GM12878 (cell line): Measurements from ENCODE around the gene CTSW. TPM values are rescaled to one million over a fixed set of nuclear protein-coding genes. Genes with fewer than 3 reads are reported as not detected.
A peak's percentile ranks its signal among the peaks of the same experiment; 100 is the strongest.
"Not testable (repeated sequence)": the region's sequence is repeated elsewhere in the genome, so short reads cannot be mapped to it uniquely, and the experiment has no call there.

Experiments
- ATAC-seq: fragments of 200-7000 bp; cut with Tn5 transposase; 3 replicates; pipeline ENCODE4 v1.9.1; 2020; ENCODE audit warnings: mild to moderate bottlenecking, moderate library complexity
- BruUV-seq: library from RNA; stranded (reverse); fragments of 400-500 nt; replicated peaks from 2 replicates; lab custom pipeline; 2021; lab: Mats Ljungman, UMichigan
- CTCF ChIA-PET: fragments of 300-600 bp; sonication (Branson Sonifier 250); formaldehyde crosslinking; extraction: SDS; loops from one replicate; lab custom pipeline; 2021; ENCODE audit warnings: inconsistent platforms; lab: Yijun Ruan, JAX
- POLR2A ChIA-PET: fragments of 350-600 bp; formaldehyde crosslinking; extraction: SDS; loops from one replicate; lab custom pipeline; 2021; ENCODE audit warnings: inconsistent platforms; lab: Charles Lee
- RAD21 ChIA-PET: fragments of 300-600 bp; sonication (Branson Sonifier 250); formaldehyde crosslinking; loops from one replicate; lab custom pipeline; 2023; ENCODE audit warnings: antibody characterized with exemption; ENCODE audit not compliant: unreplicated experiment; lab: Charles Lee
- SMC1A ChIA-PET: fragments of 300-600 bp; sonication (Branson Sonifier 250); formaldehyde crosslinking; loops from one replicate; lab custom pipeline; 2023; ENCODE audit not compliant: unreplicated experiment, uncharacterized antibody; lab: Charles Lee
- DNase-seq: peaks from one replicate; pipeline ENCODE4 v3.0.0-alpha.2; 2011; ENCODE audit warnings: low read depth, low spot score
- FAIRE-seq: peaks from 3 replicates; lab custom pipeline; 2011; peaks lifted over from hg19 to GRCh38; lab: Jason Lieb, UNC
- H2AFZ ChIP-seq: 2 replicates; pipeline ENCODE4 v1.6.0; 2011; ENCODE audit warnings: low read depth, low read length, control low read depth; ENCODE audit not compliant: control insufficient read depth
- H3K27ac ChIP-seq: 2 replicates; pipeline ENCODE4 v1.5.1; 2011; ENCODE audit warnings: control low read depth; ENCODE audit not compliant: control insufficient read depth, insufficient read depth
- H3K27me3 ChIP-seq, 2 experiments: replicated peaks in 1 of 2; 2 replicates each; pipeline versions ENCODE4 v1.6.0 to v1.6.1; 2011; ENCODE audit warnings: low read length in 1 of 2; ENCODE audit not compliant: control insufficient read depth in 2 of 2, insufficient read depth in 2 of 2
- H3K36me3 ChIP-seq, 2 experiments: 2 replicates each; pipeline ENCODE4 v1.5.1; 2011; ENCODE audit warnings: low read length in 1 of 2; ENCODE audit not compliant: control insufficient read depth in 2 of 2, insufficient read depth in 2 of 2
- H3K4me1 ChIP-seq: 2 replicates; pipeline ENCODE4 v1.6.1; 2011; ENCODE audit warnings: mild to moderate bottlenecking, low read length, moderate library complexity, mixed read lengths; ENCODE audit not compliant: control insufficient read depth, insufficient read depth
- H3K4me2 ChIP-seq: 2 replicates; pipeline ENCODE4 v1.6.0; 2011; ENCODE audit warnings: control low read depth; ENCODE audit not compliant: control insufficient read depth, insufficient read depth
- H3K4me3 ChIP-seq: fragments of 200-600 bp; sonication (generic); 2 replicates; pipeline ENCODE4 v1.5.1; 2016
- H3K79me2 ChIP-seq: 2 replicates; pipeline ENCODE4 v1.6.0; 2011; ENCODE audit warnings: low read length; ENCODE audit not compliant: control insufficient read depth, insufficient read depth
- H3K9ac ChIP-seq: 2 replicates; pipeline ENCODE4 v1.8.0; 2011; ENCODE audit warnings: low read length, control low read depth, mixed read lengths; ENCODE audit not compliant: control insufficient read depth, insufficient read depth
- H3K9me3 ChIP-seq: replicated peaks from 3 replicates; pipeline ENCODE4 v1.5.1; 2011; ENCODE audit warnings: mild to moderate bottlenecking, low read length; ENCODE audit not compliant: control insufficient read depth, insufficient read depth
- H4K20me1 ChIP-seq: 2 replicates; pipeline ENCODE4 v1.6.0; 2011; ENCODE audit not compliant: control insufficient read depth, insufficient read depth
- BHLHE40 ChIP-seq, 2 experiments: fragments of 450-650 bp in 1 of 2; IDR thresholded peaks; 2 replicates each; pipeline ENCODE4 v1.6.1; 2011 to 2017; ENCODE audit warnings: low read depth in 2 of 2, borderline replicate concordance in 1 of 2, improper control_type of control experiment in 1 of 2, low read length in 1 of 2, mild to moderate bottlenecking in 1 of 2
- CREM ChIP-seq: IDR thresholded peaks from 2 replicates; pipeline ENCODE4 v1.6.1; 2014; ENCODE audit warnings: antibody characterized with exemption, low read depth
- NBN ChIP-seq: fragments of 450-650 bp; IDR thresholded peaks from 2 replicates; pipeline ENCODE4 v1.6.1; 2016
- NFYB ChIP-seq: IDR thresholded peaks from 2 replicates; pipeline ENCODE4 v1.6.1; 2011; ENCODE audit warnings: low read depth, mild to moderate bottlenecking, low read length, improper control_type of control experiment, moderate library complexity; ENCODE audit not compliant: insufficient read depth
- WGBS: methylation state at CpG from one replicate; pipeline ENCODE4 v1.1.6; 2016; ENCODE audit warnings: low lambda C conversion rate; ENCODE audit not compliant: insufficient replicate concordance, insufficient coverage; ENCODE audit errors: missing lambda C conversion rate; 5-methylcytosine and 5-hydroxymethylcytosine counted together
- in situ Hi-C: fragments of 300-500 bp; cut with MboI; formaldehyde crosslinking; loops from 9 replicates; pipeline ENCODE4 v1.14.3; 2018; ENCODE audit warnings: mixed read lengths
- intact Hi-C: fragments of 100-400 bp; cut with micrococcal nuclease; formaldehyde crosslinking; loops from one replicate; pipeline ENCODE4 v1.14.2; 2022; ENCODE audit not compliant: unreplicated experiment
- polyA plus RNA-seq, 11 experiments: library from polyadenylated mRNA; depleted of rRNA in 4 of 11; unstranded in 6 of 11; stranded (reverse) in 5 of 11; fragments of >200 nt; fragmentation: Nextera tagmentation in 4 of 11; fragmentation: Illumina TruSeq in 1 of 11; extraction: Ambion mirVana in 4 of 11; extraction: Trizol in 1 of 11; gene quantifications; 1 replicate in 1 of 11; 2 replicates in 10 of 11; pipeline versions ENCODE4 v1.2.1 to v1.2.3, GENCODE V29; 2011 to 2016; ENCODE audit warnings: inconsistent platforms in 2 of 11, missing spikeins in 2 of 11, low read depth in 1 of 11
- total RNA-seq, 4 experiments: library from RNA; depleted of rRNA in 3 of 4; stranded (reverse); fragments of >200 nt in 3 of 4; fragmentation: Illumina TruSeq in 1 of 4; extraction: Trizol in 1 of 4; gene quantifications; 2 replicates each; pipeline versions ENCODE4 v1.2.1 to v1.2.3, GENCODE V29; 2013 to 2021

Gene CTSW
- total and polyA plus RNA-seq, 10 of the 15 experiments (the other 5 are each of a cell fraction or from before 2014, with no cell fraction given), result 0.53 to 12.0 (median 1.7) TPM

GRCh38 chr11:65892137-65892540, 12.5 kb downstream of the CTSW start:
- ChIA-PET RAD21 (interaction anchor here (2.3 to 8.0 kb wide), 5 partner anchors 9 to 70 kb away, joined by 7 to 76 read pairs (median 18); partner anchors contain the start of genes CFL1, FOSL1 and MUS81), SMC1A (interaction anchor here (1.1 to 6.7 kb wide), 4 partner anchors 10 to 97 kb away, joined by 3 to 52 read pairs (median 20); partner anchors contain the start of genes CFL1 and MUS81), CTCF (interaction anchor here (0.6 to 9.2 kb wide), 14 partner anchors 7 to 181 kb away, joined by 3 to 146 read pairs (median 6); partner anchors contain the start of genes BANF1, CFL1, EIF1AD and FOSL1), POLR2A (interaction anchor here (1.3 to 7.4 kb wide), 9 partner anchors 10 to 253 kb away, joined by 3 to 155 read pairs (median 14); partner anchors contain the start of genes CFL1, FOSL1, MUS81 and SART1)
- H3K9me3 ChIP-seq, in situ Hi-C loops, DNase-seq, H3K27me3 ChIP-seq, H4K20me1 ChIP-seq, BruUV-seq, H3K36me3 ChIP-seq, H2AFZ ChIP-seq, FAIRE-seq: not testable (repeated sequence)
- Histone ChIP-seq H3K9ac (peak overlapping the region; percentile 94), H3K4me2 (peak overlapping the region; percentile 99), H3K4me1 (peaks cover 32% of the 10 kb centered on the region), H3K4me3 (peak overlapping the region; percentile 98), H3K79me2 (peaks cover 54% of the 10 kb centered on the region), H3K27ac (peak overlapping the region; percentile 90)
- intact Hi-C loops, result loop anchor here (5.0 to 10.0 kb wide), 2 partner anchors 35 to 243 kb away; no protein-coding TSS in a partner anchor
- ATAC-seq, result peak; percentile 5; the same call in 1 of the 3 replicates
- 8% methylated on average over 5 of the region's 5 CpGs for WGBS
- 0 out of 2 replicates have a peak, but pooled peaks have one; percentile 5 for TF ChIP-seq CREM
- 0 out of 4 replicates have a peak, but pooled peaks of 1 of the 2 experiments have one; percentile 2 for TF ChIP-seq BHLHE40 (IDR thresholded peaks at IDR 0.05; ENCODE audit: borderline replicate concordance in 1 of 2, low read depth in 2 of 2, low read length in 1 of 2)
- 0 out of 2 replicates have a peak, but pooled peaks have one; percentile 51 for TF ChIP-seq NFYB
- 0 out of 2 replicates have a peak, but pooled peaks have one; percentile 3 for TF ChIP-seq NBN
